ENCODE measurements around the gene MOCOS.

MOCOS gene

DNA sequence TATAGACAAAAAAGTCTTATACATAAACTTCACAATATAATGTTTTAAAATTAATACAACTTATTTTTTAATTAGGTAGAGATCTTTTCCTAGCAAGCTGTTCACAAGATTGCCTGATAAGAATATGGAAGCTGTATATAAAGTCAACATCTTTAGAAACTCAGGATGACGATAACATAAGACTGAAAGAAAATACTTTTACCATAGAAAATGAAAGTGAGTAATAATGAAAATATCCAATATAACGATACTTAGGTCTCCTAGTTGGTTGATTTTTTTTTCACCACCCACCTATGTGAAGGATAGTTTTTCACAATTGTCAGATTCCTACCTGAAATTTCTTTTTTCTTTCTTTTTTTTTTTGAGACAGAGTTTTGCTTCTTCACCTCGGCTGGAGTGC lies 44.5 kb upstream of the MOCOS start:
- TF ChIP-seq, protein P1, sequence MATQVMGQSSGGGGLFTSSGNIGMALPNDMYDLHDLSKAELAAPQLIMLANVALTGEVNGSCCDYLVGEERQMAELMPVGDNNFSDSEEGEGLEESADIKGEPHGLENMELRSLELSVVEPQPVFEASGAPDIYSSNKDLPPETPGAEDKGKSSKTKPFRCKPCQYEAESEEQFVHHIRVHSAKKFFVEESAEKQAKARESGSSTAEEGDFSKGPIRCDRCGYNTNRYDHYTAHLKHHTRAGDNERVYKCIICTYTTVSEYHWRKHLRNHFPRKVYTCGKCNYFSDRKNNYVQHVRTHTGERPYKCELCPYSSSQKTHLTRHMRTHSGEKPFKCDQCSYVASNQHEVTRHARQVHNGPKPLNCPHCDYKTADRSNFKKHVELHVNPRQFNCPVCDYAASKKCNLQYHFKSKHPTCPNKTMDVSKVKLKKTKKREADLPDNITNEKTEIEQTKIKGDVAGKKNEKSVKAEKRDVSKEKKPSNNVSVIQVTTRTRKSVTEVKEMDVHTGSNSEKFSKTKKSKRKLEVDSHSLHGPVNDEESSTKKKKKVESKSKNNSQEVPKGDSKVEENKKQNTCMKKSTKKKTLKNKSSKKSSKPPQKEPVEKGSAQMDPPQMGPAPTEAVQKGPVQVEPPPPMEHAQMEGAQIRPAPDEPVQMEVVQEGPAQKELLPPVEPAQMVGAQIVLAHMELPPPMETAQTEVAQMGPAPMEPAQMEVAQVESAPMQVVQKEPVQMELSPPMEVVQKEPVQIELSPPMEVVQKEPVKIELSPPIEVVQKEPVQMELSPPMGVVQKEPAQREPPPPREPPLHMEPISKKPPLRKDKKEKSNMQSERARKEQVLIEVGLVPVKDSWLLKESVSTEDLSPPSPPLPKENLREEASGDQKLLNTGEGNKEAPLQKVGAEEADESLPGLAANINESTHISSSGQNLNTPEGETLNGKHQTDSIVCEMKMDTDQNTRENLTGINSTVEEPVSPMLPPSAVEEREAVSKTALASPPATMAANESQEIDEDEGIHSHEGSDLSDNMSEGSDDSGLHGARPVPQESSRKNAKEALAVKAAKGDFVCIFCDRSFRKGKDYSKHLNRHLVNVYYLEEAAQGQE (IDR thresholded peaks at IDR 0.05; ENCODE audit: low read depth): no peak
- no peak for TF ChIP-seq EP300 (IDR thresholded peaks at IDR 0.05; ENCODE audit: borderline replicate concordance)
- TF ChIP-seq RAD21 (IDR thresholded peaks at IDR 0.05; ENCODE audit: low read depth): no peak
- no peak for TF ChIP-seq NFIC (IDR thresholded peaks at IDR 0.05)
- no peak for TF ChIP-seq YY1 (IDR thresholded peaks at IDR 0.05; ENCODE audit: low read depth)
- no peak for TF ChIP-seq TAF1 (IDR thresholded peaks at IDR 0.05; ENCODE audit: low read depth)
- TF ChIP-seq TCF12 (IDR thresholded peaks at IDR 0.05; ENCODE audit: low read depth): no peak
- no peak for TF ChIP-seq ZBTB7A (IDR thresholded peaks at IDR 0.05; ENCODE audit: low read depth)
- no peak for TF ChIP-seq CEBPB (IDR thresholded peaks at IDR 0.05)
- no peak for TF ChIP-seq EGR1 (IDR thresholded peaks at IDR 0.05)
- TF ChIP-seq FOXM1 (IDR thresholded peaks at IDR 0.05; ENCODE audit: borderline replicate concordance, low read depth): no peak
- TF ChIP-seq TEAD4 (IDR thresholded peaks at IDR 0.05): no peak
- TF ChIP-seq, protein P2, sequence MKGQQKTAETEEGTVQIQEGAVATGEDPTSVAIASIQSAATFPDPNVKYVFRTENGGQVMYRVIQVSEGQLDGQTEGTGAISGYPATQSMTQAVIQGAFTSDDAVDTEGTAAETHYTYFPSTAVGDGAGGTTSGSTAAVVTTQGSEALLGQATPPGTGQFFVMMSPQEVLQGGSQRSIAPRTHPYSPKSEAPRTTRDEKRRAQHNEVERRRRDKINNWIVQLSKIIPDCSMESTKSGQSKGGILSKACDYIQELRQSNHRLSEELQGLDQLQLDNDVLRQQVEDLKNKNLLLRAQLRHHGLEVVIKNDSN (IDR thresholded peaks at IDR 0.05): no peak

DNA sequence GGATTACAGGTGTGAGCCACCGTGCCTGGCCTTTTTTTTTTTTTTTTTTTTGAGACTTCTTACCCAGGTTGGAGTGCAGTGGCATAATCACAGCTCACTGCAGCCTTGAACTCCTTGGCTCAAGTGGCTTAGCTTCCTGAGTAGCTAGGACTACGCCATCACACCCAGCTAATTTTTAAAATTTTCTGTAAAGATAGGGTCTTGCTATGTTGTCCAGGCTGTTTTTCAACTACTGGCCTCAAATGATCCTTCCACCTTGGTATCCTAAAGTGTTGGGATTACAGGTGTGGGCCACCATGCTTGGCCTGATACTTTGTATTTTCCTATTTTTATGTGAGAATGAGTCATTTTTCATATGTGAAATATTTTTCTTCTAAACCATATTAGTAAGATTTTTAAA lies 43.9 kb upstream of the MOCOS start:
- no peak for TF ChIP-seq FOXM1 (IDR thresholded peaks at IDR 0.05; ENCODE audit: borderline replicate concordance, low read depth)
- TF ChIP-seq, protein P2 (IDR thresholded peaks at IDR 0.05): no peak
- no peak for TF ChIP-seq RAD21 (IDR thresholded peaks at IDR 0.05; ENCODE audit: low read depth)
- TF ChIP-seq CREB1 (IDR thresholded peaks at IDR 0.05; ENCODE audit: low read depth): no peak
- TF ChIP-seq EP300 (IDR thresholded peaks at IDR 0.05; ENCODE audit: borderline replicate concordance): no peak
- no peak for TF ChIP-seq EGR1 (IDR thresholded peaks at IDR 0.05)
- TF ChIP-seq, protein P3, sequence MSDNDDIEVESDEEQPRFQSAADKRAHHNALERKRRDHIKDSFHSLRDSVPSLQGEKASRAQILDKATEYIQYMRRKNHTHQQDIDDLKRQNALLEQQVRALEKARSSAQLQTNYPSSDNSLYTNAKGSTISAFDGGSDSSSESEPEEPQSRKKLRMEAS (IDR thresholded peaks at IDR 0.05): no peak
- TF ChIP-seq TEAD4 (IDR thresholded peaks at IDR 0.05): no peak
- TF ChIP-seq TCF12 (IDR thresholded peaks at IDR 0.05; ENCODE audit: low read depth): no peak
- TF ChIP-seq ZBTB7A (IDR thresholded peaks at IDR 0.05; ENCODE audit: low read depth): no peak
- TF ChIP-seq CEBPB (IDR thresholded peaks at IDR 0.05): no peak
- TF ChIP-seq YY1 (IDR thresholded peaks at IDR 0.05; ENCODE audit: low read depth): no peak
- no peak for TF ChIP-seq TAF1 (IDR thresholded peaks at IDR 0.05; ENCODE audit: low read depth)
- TF ChIP-seq, protein P1 (IDR thresholded peaks at IDR 0.05; ENCODE audit: low read depth): no peak
- no peak for TF ChIP-seq NFIC (IDR thresholded peaks at IDR 0.05)

DNA sequence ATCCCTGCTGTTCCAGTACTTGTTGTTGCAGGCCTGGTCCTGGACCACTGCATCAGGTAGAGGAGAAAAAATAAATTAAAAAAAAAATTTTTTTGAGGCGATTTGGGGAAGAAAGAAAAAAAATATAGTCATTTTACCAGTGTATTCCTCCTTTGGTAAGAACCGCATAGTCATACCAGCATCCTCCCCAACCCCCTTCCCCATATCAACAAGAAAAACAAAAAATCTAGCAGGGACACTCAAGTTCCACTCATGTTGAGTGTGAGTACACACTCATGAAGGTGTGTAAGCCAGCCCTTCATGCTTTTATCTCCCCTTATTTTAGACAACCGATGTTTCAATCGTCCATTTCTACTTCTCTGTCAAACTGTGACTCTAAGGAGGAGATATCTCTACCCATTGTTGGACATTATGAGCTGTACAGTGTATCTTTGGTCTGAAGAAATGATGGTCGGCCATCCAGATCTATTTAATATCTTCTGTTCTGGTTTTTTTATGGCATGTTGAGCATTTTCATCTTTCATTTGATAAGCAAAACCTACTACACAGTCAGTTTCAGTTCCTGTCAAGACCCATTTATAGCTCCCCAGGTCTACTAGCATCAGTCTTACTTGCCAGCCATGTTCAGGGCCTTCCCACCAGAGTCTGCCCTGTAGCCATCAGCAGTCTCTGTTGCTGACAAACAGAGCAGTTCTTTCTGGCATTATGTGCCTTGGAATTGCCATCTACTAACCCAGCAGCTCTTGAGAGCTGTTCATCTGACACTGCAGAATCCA lies 37.6 kb upstream of the MOCOS start:
- TF ChIP-seq ZBTB7A (IDR thresholded peaks at IDR 0.05; ENCODE audit: low read depth) (no peak), EP300 (IDR thresholded peaks at IDR 0.05; ENCODE audit: borderline replicate concordance) (no peak), EGR1 (IDR thresholded peaks at IDR 0.05) (no peak), TAF1 (IDR thresholded peaks at IDR 0.05; ENCODE audit: low read depth) (no peak), YY1 (IDR thresholded peaks at IDR 0.05; ENCODE audit: low read depth) (no peak), CEBPB (IDR thresholded peaks at IDR 0.05) (no peak), FOXM1 (IDR thresholded peaks at IDR 0.05; ENCODE audit: borderline replicate concordance, low read depth) (no peak)

DNA sequence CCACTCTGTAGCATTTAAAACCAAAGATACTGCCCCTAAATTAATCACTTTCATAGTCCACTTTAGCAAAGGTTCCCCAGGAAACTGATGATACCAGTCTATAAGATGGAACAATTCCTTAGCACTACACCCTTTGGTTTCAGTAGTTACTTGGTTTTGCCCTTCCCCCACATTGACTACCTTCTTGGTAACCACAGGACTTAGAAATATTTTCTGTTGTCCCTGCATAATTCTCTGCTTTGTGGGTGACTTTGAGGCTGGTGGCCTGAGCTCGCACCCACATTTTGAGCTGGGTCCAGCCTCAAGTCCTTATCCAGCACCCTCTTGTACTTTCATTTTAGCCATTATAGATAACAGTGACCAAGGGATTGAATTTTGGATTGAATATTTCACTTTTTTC lies 34.5 kb upstream of the MOCOS start:
- TF ChIP-seq, protein P1 (IDR thresholded peaks at IDR 0.05; ENCODE audit: low read depth): no peak
- TF ChIP-seq TAF1 (IDR thresholded peaks at IDR 0.05; ENCODE audit: low read depth) (no peak), CREB1 (IDR thresholded peaks at IDR 0.05; ENCODE audit: low read depth) (no peak), TEAD4 (IDR thresholded peaks at IDR 0.05) (no peak), RAD21 (IDR thresholded peaks at IDR 0.05; ENCODE audit: low read depth) (no peak), TCF12 (IDR thresholded peaks at IDR 0.05; ENCODE audit: low read depth) (no peak), CEBPB (IDR thresholded peaks at IDR 0.05) (no peak), NFIC (IDR thresholded peaks at IDR 0.05) (no peak), FOXM1 (IDR thresholded peaks at IDR 0.05; ENCODE audit: borderline replicate concordance, low read depth) (no peak), YY1 (IDR thresholded peaks at IDR 0.05; ENCODE audit: low read depth) (no peak), ZBTB7A (IDR thresholded peaks at IDR 0.05; ENCODE audit: low read depth) (no peak), EP300 (IDR thresholded peaks at IDR 0.05; ENCODE audit: borderline replicate concordance) (no peak), EGR1 (IDR thresholded peaks at IDR 0.05) (no peak)
- TF ChIP-seq, protein P2 (IDR thresholded peaks at IDR 0.05): no peak
- TF ChIP-seq, protein P3 (IDR thresholded peaks at IDR 0.05): no peak
